Measurements from ENCODE around the gene ADORA2A.

ADORA2A gene

DNA sequence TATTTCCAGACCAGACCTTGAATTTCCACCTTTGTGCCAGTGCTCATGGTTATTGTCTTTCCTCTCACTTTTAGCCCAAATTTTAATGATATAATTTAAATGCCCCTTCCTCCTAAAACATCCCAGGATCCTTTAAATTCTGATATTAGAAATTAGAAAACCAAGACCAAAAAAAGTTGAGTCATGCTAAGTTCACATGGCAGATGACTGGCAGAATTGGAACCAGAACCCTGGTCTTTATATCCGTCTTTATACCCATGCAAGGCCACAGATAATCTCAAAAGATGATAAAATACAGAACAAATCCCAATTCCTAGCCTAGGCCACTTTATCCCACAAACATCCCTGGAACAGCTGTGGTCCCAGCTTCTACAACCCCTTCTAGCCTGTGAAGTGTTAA, 26.5 kb downstream of the ADORA2A start:
- no peak for DNase-seq (ENCODE audit: low read depth in 2 of 2)

DNA sequence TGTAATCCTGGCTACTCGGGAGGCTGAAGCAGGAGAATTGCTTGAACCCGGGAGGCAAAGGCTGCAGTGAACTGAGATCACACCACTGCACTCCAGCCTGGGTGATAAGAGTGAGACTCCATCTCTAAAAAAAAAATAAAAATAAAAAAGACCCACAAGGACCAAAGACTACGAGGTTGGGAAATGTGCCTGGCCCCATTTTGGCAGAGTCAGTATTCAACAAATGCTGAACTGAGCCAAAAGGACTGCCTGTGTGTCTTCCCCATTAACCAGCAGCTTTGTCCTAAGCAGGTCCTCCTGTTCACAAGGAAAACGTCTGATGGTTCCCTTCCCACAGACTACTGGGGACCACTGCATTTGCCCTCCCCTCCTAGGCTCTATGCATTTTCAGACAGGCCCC, 27.6 kb downstream of the ADORA2A start:
- DNase-seq (ENCODE audit: low read depth in 2 of 2), result no peak

DNA sequence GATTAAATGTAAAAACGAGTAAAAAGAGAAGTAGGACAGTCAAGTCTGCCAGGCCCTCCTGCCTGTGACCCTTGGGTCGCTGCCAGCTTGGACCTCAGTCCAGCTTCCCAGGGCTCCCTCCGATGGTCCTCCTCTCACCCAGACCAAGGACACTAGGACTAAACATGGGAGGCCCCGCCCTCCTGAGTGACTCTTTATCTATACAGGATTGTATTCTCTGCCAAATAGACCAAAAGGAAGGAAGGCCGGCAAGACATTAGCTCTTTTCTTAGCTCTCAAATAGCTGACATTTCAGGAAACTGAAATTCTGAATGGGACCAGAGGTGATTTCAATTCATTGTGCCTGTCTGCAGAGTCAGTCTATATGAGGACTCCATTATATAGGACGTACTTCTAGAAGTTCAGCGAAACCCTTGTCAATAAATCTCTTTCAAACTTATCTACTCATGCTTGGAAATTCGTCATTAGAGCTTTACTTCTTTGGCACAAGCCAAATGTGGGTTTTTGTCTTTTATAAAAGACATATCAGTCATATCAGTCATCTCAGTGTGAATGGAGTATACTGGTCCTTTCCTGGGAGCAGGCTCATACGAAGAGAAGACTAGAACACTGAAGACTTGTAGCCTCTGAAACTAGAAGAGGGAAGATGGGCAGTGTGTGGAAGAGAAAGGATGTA, 28.5 kb downstream of the ADORA2A start:
- DNase-seq (ENCODE audit: low read depth in 2 of 2), result no peak

DNA sequence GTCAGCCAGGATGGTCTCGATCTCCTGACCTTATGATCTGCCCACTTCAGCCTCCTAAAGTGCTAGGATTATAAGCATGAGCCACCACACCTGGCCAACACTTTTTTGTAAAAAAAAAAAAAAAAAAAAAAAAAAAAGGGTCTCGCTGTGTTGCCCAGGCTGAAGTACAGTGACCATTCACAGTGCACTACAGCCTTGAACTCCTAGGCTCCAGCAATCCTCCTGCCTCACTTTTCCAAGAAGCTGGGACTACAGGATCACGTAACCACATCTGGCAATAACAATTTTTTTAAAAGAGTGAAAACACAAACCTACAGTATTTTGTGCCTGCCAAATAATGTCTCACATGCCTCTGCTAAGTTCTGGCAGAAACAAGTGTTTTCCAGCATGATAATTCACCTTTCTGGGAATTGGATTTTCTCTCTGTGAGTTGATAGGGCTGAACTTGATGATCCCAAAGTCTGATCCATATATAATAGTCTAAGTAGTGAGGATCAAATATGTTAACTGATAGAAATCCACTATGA, 30.6 kb downstream of the ADORA2A start:
- no peak for DNase-seq (ENCODE audit: low read depth in 2 of 2)

DNA sequence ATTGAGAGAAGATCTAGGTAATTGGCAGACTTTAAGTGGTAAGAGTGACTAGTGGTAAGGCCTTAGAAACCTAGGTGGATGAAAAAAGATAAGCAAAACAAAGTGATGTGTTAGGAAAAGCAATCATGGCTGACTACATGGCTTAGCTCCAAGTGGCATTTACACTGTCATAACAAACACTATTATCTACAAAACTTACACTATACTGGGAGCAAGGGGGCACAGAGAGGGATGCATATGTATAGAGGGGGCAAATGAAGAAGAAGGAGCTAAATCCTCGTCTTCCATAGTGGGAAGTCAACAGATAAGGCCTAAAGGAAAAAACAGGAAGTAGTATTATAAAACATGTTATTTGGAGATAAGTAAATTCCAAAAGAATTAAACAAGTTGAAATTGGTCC, 32.5 kb downstream of the ADORA2A start:
- no peak for DNase-seq (ENCODE audit: low read depth in 2 of 2)

DNA sequence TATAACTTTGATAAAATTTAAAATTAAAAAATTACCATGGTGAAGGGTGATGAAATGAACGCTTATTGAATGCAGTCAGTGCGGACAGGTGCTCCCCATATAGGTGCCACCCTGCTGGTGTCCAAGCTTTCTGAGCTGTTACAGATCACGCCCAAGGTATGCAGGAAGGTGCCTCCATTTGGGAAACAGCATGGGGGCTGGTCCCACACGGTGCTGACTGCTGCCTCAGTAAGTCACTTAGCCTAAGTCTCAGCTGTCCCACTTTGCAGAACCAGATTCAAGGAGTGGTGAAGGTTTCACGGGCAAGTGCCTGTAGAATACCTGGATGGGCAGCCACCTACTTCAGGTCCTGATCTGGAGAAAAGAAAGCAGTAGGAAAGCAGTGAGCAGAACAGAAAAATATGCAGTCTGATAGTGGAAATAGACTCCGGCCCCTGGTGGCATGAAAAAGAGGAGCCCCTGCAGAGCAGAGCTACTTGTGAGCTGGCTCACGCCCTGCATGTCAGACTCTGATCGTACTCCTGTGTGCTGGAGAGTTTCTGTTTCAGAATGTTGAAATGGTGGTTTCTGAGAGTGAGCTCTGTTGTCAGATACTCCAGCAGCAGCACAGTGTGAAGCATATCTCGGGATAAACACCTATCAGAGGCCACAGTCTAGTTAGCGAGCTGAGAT, 33.2 kb downstream of the ADORA2A start:
- DNase-seq (ENCODE audit: low read depth in 2 of 2), result no peak

DNA sequence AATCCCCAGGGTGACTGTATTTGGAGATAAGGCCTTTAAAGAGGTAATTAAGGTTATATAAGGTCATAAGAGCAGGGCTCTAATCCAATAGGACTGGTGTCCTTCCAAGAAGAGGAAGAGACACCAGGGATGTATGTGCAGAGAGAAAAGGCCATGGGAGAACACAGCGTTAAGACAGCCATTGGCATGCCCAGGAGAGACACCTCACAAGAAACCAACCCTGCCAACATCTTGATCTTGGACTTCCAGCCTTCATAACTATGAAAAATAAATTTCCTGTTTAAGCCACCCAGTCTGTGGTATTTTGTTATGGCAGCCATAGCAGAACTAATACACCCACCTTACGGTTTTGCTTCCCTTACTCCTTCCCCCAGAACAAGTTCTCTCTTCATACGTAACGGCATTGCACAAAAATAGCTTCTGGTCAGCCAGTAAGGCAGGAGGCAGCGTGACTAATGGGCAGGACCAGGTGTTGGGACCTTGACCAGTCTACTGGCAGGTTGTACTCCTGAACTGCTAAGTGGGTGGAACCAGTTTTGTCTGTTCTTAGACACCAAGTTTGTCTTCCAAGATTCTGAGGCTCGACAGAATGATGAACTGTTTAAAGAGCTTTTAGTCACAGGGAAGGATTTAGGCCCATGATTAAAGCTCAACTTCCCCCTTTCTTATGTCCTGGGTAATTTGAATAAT, 35.8 kb downstream of the ADORA2A start:
- no peak for DNase-seq (ENCODE audit: low read depth in 2 of 2)

DNA sequence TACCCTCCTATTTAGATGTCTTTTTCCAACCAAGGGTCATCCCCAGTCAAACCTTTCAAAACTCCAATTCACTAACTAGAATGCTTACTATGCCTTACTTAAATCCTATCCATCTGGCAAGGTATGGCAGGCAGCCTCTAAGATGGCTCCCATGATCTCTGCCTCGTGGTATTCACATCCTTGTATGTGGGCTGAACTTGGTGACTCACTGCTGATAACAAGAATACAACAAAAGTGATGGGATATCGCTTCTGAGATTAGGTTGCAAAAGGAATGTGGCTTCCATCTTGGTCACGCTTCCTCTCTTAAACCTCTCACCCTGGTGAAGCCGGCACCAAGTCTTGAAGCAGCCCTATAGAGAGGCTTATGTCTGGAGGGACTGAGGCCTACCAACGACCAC, 38.2 kb downstream of the ADORA2A start:
- DNase-seq (ENCODE audit: low read depth in 2 of 2), result no peak

DNA sequence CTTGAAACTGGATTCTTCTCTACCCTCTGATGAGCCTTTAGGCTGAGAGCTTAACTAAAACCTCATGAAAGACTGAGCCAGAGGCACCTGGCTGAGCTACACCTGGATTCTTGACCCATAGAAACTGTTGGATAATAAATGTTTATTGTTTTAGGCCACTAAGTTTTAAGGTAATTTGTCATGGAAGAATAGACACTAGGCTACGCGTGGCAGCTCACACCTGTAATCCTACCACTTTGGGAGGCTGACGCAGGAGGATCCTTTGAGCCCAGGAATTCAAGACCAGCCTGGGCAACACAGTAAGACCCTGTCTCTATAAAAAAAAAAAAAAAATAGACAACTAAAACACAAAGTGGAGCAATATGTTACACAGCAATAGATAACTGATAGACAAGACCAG, 38.6 kb downstream of the ADORA2A start:
- DNase-seq (ENCODE audit: low read depth in 2 of 2), result no peak

DNA sequence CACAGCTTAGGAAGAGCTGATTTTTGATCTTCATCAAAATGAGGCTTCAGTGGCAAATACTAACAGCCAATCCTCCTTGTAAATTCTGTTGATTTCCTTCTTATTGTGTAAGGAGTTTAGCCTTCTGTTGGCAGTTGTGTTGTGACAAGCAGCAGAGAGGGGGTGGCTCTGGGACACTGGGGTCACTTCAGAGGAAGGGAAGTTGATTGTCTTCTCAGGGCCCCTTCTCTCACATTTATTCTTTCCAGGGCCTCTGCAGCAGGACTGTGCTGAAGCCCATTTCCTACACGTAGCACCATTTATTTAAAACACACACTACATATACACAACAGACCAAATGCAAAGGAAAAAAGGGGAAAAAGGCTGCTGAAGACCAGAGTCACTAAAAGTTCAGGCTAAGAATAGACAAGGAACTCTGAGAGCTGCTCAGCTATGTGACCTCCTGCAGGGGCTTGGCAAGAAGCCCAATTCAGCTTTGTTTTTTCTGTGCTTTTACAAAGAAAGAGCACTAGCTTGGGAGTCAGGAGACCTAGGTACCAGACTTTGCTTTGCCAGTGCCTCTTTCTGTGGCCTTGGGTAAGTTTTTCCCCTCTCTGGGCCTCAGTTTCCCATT, 39.4 kb downstream of the ADORA2A start:
- DNase-seq (ENCODE audit: low read depth in 2 of 2), result no peak

DNA sequence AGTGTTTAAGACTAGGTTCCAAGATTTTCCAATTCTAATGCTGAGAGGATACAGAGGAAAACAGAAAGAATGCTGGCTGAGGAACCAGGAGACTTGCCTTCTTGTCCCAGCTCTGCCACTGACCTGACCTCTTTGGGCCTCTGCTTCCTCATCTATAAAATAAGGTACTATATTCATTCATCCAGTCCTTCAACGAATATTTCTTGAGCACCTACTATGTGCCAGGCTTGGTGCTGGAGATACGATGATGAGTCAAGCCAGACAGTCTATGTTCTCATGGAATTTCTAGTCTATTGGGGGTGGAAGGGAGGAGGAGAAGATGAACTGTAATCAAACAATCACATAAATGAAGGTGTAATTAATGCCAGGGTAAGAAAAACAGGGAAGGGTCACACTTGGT, 39.9 kb downstream of the ADORA2A start:
- DNase-seq (ENCODE audit: low read depth in 2 of 2), result no peak

DNA sequence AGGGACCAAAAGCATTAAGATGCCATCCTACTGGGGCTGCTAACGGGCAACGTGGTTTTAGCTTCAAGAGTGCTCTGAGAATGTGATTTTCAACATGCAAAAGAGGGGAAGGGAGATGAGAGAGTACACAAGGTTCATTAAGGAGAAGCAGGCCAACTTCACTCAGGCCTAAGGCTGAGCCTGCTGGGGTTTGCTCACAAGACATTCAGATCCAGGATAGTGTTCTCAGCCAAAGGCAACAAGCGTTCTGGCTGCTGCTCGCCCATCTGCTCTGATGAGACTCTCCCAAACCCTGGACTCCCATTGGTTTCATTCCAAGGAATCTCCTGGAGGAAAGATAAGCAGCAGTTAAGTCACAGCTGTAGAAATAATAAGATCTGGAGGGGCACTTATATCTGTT, 44.2 kb downstream of the ADORA2A start:
- DNase-seq (ENCODE audit: low read depth in 2 of 2), result no peak

DNA sequence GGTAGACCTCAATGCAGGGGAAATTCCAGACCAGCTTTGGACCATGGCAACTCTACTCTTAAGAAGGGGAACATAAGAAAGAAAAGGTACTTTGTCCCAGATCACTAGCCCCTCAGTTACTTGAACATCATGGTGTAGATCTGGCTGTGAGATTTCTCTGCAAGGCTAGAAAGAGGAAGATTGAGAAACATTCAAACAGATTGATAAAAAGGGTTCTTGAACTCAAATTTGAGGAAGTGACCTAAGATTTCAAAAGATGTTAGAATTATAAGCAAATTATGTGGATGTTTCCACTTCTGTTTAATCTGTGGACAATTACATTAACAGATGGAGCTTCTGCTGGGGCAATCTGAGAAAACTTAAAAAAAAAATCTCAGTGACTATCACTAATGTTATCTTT, 45.9 kb downstream of the ADORA2A start:
- no peak for DNase-seq (ENCODE audit: low read depth in 2 of 2)

DNA sequence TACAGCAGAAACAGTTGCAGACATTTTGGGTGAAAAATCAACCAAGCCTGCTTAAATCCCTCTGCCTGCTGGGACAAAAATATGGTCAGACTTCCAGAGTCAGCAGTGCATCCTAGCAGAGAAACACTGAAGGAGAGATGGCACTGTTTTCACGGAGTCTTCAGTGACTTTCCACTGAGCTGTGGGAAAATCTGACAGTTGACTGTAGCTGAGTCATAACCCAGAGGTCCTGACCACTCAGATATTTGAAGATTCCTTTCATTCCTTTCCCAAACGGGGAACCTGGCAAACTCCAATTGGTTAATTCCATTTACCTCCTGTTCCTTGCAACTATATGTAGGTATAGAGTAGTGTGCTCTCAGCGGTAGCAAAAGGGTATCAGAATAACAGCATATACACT, 46.8 kb downstream of the ADORA2A start:
- no peak for DNase-seq (ENCODE audit: low read depth in 2 of 2)

DNA sequence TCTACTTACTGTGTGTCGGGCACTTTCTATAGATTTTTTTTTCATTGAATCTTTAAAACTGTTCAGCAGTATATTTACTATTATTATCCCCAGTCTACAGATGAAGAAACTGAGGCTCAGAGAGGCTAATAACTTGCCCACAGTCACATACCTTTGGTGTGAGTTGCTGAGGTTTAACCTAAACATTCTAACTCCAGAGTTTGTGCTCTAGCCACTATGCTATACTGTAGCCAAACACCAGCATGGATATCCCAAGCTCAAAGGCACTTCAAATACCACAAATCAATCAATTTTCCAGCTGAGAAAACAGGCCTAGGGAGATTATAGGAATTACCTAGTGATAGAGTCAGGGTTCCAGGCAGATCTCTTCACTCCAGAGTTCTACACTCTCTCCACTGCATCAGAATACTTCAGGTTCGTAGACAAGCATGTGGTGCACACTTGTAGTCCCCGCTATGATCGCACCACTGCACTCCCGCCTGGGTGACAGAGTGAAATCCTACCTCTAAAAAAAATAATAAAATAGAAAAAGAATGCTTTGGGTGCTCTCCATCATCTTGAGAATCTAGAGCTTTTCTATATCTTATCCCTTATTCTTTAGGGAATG, 47.4 kb downstream of the ADORA2A start:
- DNase-seq (ENCODE audit: low read depth in 2 of 2), result no peak

DNA sequence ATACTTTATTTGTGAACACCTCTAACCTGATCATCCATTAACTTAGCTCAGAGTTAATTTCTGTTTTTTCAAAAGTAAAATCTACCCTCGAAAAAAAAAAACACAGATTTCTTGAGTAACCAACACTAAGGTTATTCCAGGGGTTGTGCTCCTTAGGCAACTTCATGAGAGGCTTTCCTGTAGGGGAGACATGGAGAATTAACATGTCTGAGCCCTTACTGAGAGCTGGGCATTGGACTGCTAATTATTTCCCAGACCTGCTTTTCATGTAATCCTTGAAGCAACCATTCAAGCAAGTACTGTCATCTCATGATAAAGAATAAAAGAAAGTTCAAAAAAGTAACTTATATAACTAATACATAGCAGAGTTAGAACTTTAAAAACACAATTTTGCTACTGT, 54.2 kb downstream of the ADORA2A start:
- no peak for DNase-seq (ENCODE audit: low read depth in 2 of 2)

DNA sequence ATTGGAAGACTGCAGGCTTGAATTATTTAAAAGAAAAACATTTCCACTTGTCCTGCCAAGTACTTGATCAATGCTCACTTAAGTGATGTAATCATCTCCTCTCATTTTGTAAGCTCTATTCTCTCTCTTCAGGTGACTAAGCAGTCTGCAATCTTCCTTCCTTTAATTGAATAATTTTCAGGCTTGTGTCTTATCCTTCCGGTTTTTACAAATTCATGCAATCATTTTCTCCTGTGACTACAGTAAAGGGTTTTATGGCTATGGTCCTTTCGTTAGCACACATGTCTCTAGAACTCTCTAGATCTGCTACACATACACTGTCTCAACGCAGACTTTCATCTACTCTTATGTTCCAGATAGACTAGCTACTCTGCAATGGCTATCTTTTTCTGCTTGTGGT, 55.2 kb downstream of the ADORA2A start:
- DNase-seq (ENCODE audit: low read depth in 2 of 2), result no peak

DNA sequence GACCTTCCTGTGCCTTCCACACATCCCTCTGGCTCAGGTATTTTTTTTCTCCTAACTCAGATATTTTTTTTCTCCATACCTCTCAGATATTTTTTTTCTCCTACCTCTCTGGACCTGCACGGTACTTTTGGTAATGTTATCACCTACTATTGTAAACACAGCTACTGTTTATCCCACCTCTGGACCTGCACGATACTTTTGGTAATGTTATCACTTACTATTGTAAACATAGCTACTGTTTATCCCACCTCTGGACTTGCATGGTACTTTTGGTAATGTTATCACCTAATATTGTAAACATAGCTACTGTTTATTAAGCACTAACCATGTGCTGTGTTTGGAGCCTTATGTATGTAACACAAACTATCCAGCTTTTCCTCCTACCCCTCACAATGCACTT, 55.6 kb downstream of the ADORA2A start:
- no peak for DNase-seq (ENCODE audit: low read depth in 2 of 2)

DNA sequence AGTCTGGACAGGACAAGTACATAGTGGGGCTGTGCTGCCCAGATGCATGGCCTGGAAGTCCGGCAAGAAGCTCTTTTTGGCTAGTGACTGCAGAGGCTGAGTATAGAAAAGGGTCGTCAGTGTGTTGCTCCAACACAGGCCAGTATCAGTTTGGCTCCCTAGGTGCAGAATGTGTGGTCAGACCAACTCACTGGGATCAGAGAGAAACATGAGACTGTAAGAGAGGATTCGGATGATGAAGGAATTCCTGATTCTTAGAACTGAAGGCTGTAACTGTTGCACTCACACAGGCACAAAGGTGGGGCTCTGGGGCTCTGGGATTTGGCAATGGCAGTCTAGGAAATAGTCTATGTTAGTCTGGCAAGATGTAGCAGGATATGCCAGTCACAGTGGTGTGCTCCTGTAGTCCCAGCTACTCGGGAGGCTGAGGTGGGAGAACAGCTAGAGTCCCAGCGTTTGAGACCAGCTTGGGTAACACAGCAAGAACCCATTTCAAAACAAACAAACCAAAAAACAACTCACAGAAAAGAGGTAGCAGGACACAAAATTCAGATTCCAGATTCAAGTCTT, 56.7 kb downstream of the ADORA2A start:
- DNase-seq (ENCODE audit: low read depth in 2 of 2), result no peak

DNA sequence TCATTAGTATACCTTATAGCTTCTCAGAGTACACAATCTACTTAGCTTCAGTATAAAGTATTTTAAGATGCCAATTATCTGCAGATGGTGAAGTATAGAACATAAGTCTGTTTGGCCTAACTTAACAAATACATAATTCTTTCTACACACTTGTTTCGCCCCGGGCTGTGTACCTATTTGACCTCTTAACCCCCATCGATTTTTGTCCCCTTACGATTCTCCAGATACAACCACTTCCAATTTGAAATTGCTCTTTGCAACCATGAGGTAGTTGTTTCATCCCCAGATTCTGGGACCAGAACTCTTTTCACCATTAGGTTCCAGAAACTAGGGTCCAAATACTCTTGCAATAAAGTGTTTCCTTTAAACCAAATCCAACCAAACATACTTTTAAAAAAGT, 57.8 kb downstream of the ADORA2A start:
- no peak for DNase-seq (ENCODE audit: low read depth in 2 of 2)

DNA sequence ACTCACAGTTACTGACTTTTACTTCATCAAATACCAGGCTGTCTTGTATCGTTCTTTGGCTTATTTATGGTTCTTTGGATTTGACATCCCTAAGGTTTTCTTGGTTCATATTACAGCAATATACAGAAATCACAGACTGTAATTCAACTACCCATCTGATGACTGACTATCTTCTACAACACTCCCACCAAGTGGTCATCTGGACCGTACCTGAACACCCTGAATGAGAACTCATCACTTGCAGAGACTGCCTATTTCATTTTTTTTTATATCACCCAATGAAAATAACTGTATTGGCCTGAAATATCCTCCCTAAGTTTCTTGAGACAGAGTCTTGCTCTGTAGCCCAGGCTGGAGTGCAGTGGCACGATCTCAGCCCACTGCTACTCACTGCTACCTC, 58.2 kb downstream of the ADORA2A start:
- DNase-seq (ENCODE audit: low read depth in 2 of 2), result no peak

DNA sequence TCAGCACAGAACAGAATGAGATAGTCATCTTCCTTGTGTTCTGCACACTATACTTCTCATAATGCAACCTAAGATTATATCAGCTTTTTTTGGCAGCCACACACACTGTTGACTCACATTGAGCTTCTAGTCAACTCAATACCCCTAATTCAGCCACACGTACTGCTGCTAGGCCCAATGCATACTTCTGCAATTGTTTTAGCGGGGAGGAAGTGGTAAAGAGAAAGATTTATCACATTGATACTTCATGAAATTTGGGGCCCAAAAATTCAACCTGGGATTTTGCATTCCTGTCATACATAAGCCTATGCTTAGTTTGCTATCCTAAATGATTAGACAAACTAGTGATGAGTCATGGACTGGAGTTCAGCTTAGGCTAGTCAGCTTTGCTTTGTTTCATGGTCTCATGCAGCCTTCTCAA, 59.1 kb downstream of the ADORA2A start:
- DNase-seq (ENCODE audit: low read depth in 2 of 2), result no peak
